Activated CD8-positive, alpha-beta memory T cell treated with anti-CD3 and anti-CD28 coated beads for 36 hours (primary cell): ENCODE results near the gene NAT10. TPM values are rescaled to one million over a fixed set of nuclear protein-coding genes. Genes with fewer than 3 reads are reported as not detected.

ENCODE experiments used
- CTCF ChIA-PET: fragments of 350-600 bp; sonication (Branson Sonifier 250); formaldehyde crosslinking; loops from one replicate; lab custom pipeline; 2021; ENCODE audit warnings: antibody characterized with exemption; lab: Charles Lee
- POLR2A ChIA-PET: fragments of 350-600 bp; sonication (Branson Sonifier 250); formaldehyde crosslinking; loops from one replicate; lab custom pipeline; 2021; ENCODE audit warnings: antibody characterized with exemption; lab: Charles Lee
- total RNA-seq, 2 experiments: library from RNA; stranded (reverse); gene quantifications; one replicate each; pipeline ENCODE4 v1.2.3, GENCODE V29; 2021

NAT10 gene
- total RNA-seq, 2 experiments from 2014 or later: 154 to 160 TPM

GRCh38 chr11:34145073-34145472, 39.6 kb downstream of the NAT10 start:
- ChIA-PET CTCF (no interaction called here), POLR2A (no interaction called here)

DNA sequence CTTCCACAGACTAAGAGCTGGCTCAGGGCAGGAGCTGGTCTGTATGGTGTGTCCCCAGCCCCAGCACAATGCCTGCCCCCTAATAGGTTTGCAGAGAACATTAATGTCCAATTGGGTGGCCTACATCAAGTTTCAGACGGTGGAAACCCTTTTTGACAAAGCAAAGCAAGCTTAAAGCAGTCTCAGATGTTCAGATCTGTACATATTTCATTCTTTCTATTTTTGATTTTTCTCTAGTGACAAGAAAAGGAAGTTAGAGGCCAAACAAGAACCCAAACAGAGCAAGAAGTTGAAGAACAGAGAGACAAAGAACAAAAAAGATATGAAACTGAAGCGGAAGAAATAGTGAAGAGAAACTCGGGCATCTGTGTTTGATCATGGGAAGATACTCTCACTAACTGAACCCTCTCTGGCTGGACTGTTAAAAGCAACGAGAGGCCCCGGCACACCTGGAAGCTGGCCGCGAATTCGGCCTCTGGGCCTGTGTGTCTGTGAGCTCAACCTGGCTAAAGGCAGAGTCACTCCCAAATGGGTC, 40.5 kb downstream of the NAT10 start:
- POLR2A ChIA-PET: no interaction called here
- CTCF ChIA-PET: no interaction called here

DNA sequence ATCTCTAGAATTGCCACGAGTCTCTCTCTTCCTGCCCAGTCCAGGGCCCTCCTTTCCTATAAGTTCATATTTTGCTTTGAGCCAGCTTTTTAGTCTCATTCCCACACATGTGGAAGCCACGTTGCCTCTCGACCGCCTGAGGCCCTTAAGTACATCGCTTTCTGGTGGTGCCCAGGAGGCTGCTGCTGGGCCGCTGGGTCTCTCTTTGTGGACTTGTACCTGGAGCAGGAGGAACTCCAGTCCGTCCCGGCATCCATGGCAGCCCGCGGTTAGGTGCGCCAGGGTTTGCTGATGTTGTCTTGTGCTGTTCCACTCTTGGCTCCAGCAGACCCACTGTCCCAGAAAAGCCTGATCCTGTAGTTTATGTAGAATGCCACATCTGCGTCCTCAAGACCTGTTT, 41.0 kb downstream of the NAT10 start:
- ChIA-PET POLR2A (no interaction called here), CTCF (interaction anchor here (0.6 to 1.0 kb wide), 2 partner anchors 141 to 1257 kb away, joined by 3 read pairs; no protein-coding TSS in a partner anchor)

DNA sequence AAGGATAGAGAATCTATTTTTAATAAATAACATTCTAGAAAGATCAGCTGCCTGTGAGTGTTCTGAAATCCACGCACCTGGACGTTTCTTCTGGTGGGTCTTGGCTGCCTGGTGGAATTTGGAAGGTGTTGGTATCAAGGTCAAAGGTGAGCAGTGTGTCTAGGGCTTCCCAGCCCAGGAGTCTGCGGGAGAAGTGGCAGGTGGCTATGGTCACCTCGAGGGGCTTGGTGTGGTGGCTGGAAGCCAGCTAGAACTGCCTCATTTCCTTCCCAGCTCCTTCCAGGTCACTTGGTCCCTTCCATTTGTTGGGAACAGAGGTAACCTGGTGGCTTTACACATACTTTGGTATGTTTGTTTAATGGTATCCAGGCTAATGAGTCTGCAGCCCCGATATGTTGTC, 41.4 kb downstream of the NAT10 start:
- CTCF ChIA-PET: interaction anchor here (0.6 to 1.0 kb wide), 2 partner anchors 141 to 1258 kb away, joined by 3 read pairs; no protein-coding TSS in a partner anchor
- POLR2A ChIA-PET: no interaction called here

GRCh38 chr11:34147581-34147980, 42.2 kb downstream of the NAT10 start:
- POLR2A ChIA-PET: no interaction called here
- CTCF ChIA-PET: interaction anchor here (1.0 kb wide), 1 partner anchor 142 kb away, joined by 3 read pairs; no protein-coding TSS in a partner anchor

DNA sequence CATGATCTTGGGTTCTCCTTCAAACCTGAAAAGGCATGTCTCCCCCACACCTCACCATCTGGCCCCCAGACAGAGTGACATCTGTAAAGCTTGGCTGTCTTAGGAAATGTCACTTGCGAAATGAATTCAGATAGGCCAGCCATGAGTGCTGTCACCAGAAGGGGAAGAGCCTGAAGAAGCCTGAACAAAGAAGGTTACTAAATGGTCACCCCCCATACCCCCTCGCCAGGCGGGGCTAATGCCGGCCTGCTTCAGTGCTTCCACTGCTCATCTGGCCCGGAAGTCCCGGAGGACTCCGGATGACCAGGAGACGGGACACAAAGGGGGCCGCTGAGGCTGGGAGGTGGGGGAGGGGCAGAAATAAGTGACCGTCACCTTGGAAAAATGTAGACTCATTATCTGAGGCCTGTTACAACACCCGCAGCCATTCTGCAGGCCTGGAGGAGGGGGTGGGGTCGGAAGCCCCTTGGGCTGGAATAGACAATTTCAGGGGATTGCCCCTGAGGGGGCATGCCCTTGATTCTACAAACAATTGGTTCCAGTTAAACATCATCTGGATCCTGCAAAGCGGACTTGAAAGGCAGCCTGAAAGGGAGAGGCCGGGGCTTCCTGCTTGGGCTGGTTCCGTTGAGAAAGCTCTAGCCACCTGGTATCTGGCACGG, 43.2 kb downstream of the NAT10 start:
- CTCF ChIA-PET: no interaction called here
- POLR2A ChIA-PET: no interaction called here

- ChIA-PET CTCF (no interaction called here), POLR2A (no interaction called here)
These were observed 43.8 kb downstream of the NAT10 start for GRCh38 chr11:34149274-34149673.

- CTCF ChIA-PET: interaction anchor here (0.6 kb wide), 1 partner anchor 10 kb away, joined by 3 read pairs; no protein-coding TSS in a partner anchor
- POLR2A ChIA-PET: interaction anchor here (0.6 kb wide), 1 partner anchor 43 kb away, joined by 9 read pairs; no protein-coding TSS in a partner anchor
These were observed 44.4 kb downstream of the NAT10 start for GRCh38 chr11:34149786-34150185.

- CTCF ChIA-PET: interaction anchor here (0.6 kb wide), 1 partner anchor 9 kb away, joined by 3 read pairs; no protein-coding TSS in a partner anchor
- POLR2A ChIA-PET: interaction anchor here (0.6 to 1.1 kb wide), 2 partner anchors 23 to 44 kb away, joined by 3 to 9 read pairs; no protein-coding TSS in a partner anchor
These were observed 45.2 kb downstream of the NAT10 start for GRCh38 chr11:34150494-34151151.

GRCh38 chr11:34151166-34151565, 45.7 kb downstream of the NAT10 start:
- CTCF ChIA-PET: no interaction called here
- POLR2A ChIA-PET: interaction anchor here (0.6 to 1.1 kb wide), 3 partner anchors 23 to 86 kb away, joined by 3 to 5 read pairs (median 4); no protein-coding TSS in a partner anchor

GRCh38 chr11:34151916-34152845, 46.8 kb downstream of the NAT10 start:
- POLR2A ChIA-PET: interaction anchor here (0.6 to 1.1 kb wide), 2 partner anchors 24 to 87 kb away, joined by 3 to 4 read pairs; no protein-coding TSS in a partner anchor
- CTCF ChIA-PET: no interaction called here

DNA sequence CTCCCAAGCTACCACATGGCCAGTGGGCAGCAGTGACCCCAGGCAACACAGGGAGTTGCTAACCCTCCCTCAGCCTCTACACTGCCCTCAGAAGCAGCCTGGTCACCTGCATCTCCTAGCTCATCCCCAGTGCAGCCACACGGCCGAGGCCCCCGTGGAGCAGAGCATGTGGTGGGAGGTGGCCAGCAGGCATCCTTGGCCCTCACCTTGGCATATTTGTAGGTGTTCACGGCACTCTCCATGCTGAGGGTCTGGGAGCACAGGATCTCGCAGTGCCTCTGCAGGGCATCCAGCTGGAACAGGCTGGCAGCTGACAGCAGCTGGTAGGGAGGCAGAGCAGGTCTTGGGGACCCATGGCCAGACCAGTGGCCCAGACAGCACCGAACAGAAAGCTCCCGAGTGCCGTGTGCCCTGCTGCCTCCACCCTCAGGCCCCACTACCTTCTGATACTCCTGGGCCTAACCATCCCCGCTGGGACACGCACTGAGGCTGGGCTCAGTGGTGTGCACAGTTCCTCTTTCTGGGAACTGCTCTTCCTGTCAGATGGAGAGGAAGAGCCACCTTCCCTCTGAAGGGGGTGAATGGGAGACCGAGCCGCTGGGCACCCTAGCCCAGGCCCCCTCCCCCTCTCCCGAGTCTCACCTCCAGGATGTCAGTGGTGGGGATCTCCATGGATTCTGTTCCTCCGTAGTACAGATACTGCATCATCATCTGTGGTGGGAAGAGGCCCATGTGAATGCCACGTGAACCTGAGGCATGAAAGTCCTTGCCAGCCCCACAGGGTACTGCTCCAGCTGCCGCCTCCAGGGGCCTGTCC, 48.8 kb downstream of the NAT10 start:
- POLR2A ChIA-PET: no interaction called here
- CTCF ChIA-PET: interaction anchor here (1.4 kb wide), 1 partner anchor 211 kb away, joined by 3 read pairs; no protein-coding TSS in a partner anchor

- CTCF ChIA-PET: interaction anchor here (1.4 kb wide), 1 partner anchor 211 kb away, joined by 3 read pairs; no protein-coding TSS in a partner anchor
- POLR2A ChIA-PET: no interaction called here
These were observed 49.8 kb downstream of the NAT10 start for GRCh38 chr11:34155057-34155756.

DNA sequence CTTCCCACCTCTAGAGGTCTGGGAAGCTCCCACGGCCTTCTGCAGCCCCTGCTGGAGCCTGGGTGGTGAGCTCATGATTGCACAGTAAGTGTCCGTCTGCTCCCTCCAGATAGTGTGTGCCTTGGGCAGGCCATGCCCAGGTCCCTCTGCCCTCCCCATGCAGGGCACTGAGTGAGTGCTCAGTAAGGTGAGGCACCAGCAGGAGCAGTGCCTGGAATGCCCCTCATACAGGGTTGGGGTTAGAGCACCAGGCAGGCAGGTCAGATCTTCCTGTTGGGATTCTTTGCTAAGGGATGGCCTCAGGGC, 50.3 kb downstream of the NAT10 start:
- ChIA-PET POLR2A (no interaction called here), CTCF (interaction anchor here (1.4 kb wide), 1 partner anchor 210 kb away, joined by 3 read pairs; no protein-coding TSS in a partner anchor)

DNA sequence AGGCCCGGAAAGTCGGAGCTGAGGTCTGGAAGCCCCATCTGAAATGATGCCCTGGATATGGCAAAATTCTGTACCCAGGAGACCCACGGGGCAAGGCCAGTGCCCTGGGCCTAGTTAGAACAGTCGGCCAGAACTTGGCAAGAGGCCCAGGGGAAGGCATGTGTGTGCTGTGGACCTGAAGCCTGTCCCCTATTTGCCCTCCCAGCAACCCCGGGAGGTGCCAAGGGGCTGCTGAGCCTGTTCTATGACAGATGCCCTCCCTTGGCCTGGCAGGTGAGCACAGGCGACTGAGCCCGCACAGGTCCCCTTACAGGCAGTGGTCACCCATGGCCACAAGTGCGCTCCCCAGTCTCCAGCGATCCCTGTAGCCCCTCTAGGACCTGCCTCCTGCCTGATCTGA, 51.7 kb downstream of the NAT10 start:
- ChIA-PET CTCF (no interaction called here), POLR2A (no interaction called here)

DNA sequence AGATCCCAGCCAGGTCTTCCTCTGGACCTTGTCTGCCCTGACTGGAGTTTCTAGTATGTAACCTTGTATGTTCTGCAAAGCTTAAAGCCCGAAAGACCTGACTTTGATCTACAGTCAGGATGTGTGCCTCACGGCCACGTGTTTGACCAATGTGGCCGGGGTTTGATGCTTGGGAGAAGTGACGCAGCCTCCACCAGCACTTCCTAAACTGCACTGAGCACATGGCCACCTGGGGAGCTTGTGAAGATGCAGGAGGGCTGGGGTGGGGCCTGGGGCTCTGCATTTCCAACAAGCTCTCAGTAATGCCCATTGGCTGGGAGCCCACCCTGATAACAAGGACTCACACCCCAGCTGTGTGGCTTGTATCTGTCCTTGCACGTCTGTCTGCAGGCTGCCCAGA, 53.2 kb downstream of the NAT10 start:
- CTCF ChIA-PET: no interaction called here
- POLR2A ChIA-PET: interaction anchor here (0.9 kb wide), 1 partner anchor 53 kb away, joined by 3 read pairs; the partner anchor contains the start of gene NAT10

DNA sequence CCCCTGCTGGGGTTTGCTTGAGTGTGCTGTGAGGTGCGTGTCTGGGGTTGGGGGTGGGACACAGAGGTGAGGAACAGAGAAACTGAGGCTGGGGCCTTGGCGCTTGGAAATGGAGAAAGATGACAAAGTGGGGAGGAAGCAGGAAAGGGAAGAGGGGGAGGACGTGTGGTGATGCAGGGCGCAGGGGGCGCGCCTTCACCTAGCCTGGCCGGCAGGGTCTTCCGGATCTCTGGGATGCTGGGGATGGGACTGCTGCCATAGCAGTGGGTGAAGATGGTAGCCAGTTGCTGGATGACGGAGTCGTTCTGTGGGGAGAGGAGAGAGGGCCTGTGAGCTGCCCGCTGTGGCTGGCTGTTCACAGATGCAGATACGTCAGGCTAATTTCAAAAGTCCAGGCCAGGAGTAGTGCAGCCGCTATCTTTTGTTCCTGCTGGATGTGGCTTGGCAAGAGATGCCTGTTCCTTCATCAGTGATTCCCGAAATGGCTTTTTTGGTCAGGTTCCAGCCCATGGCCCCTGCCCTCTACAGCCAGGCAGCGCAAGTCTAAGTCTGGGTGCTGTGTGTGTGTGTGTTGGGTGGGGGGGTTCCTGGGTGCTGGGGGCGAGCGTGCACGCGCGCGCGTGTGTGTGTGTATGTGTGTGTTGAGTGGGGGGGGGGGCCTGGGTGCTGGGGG, 54.8 kb downstream of the NAT10 start:
- CTCF ChIA-PET: interaction anchor here (1.1 kb wide), 1 partner anchor 10 kb away, joined by 3 read pairs; no protein-coding TSS in a partner anchor
- POLR2A ChIA-PET: interaction anchor here (0.9 kb wide), 1 partner anchor 54 kb away, joined by 3 read pairs; no protein-coding TSS in a partner anchor
